ENCODE results near the gene AGBL2. TPM values are rescaled to one million over a fixed set of nuclear protein-coding genes. Genes with fewer than 3 reads are reported as not detected.

The AGBL2 gene
- total RNA-seq, 6 donors from 2014 or later = 1.6 to 39.0 (median 10.7) TPM

GRCh38 chr11:47675851-47676250 lies 39.3 kb downstream of the AGBL2 start:
- Histone ChIP-seq H3K4me3 (no peak overlapping the region), H3K9me3 (no peaks in the 10 kb centered on the region), H3K27me3 (no peaks in the 10 kb centered on the region), H3K36me3 (no peaks in the 10 kb centered on the region), H3K27ac (no peak overlapping the region), H3K4me1 (no peaks in the 10 kb centered on the region)
- ATAC-seq (ENCODE audit: low FRiP score in 2 of 2) (no peak), DNase-seq (no peak)
- 93 to 98% methylated on average over 2 of the region's 2 CpGs for WGBS, 2 donors
- TF ChIP-seq POLR2AphosphoS5 (IDR thresholded peaks at IDR 0.05) (no peak), POLR2A (IDR thresholded peaks at IDR 0.05) (no peak), EP300 (IDR thresholded peaks at IDR 0.05) (no peak), CTCF (IDR thresholded peaks at IDR 0.05) (no peak)

- TF ChIP-seq EP300 (IDR thresholded peaks at IDR 0.05) (no peak), POLR2A (IDR thresholded peaks at IDR 0.05) (no peak), POLR2AphosphoS5 (IDR thresholded peaks at IDR 0.05) (no peak), CTCF (IDR thresholded peaks at IDR 0.05) (no peak)
- Histone ChIP-seq H3K36me3 (no peaks in the 10 kb centered on the region), H3K4me1 (no peaks in the 10 kb centered on the region), H3K9me3 (no peaks in the 10 kb centered on the region), H3K4me3 (no peak overlapping the region), H3K27me3 (no peaks in the 10 kb centered on the region), H3K27ac (no peak overlapping the region)
- ATAC-seq (ENCODE audit: low FRiP score in 2 of 2) = no peak
- DNase-seq = no peak
- WGBS, 2 donors = 90 to 92% methylated on average over 5 of the region's 5 CpGs
These were observed 42.9 kb downstream of the AGBL2 start for GRCh38 chr11:47672283-47672730.

GRCh38 chr11:47669856-47670255 lies 45.3 kb downstream of the AGBL2 start:
- ATAC-seq (ENCODE audit: low FRiP score in 2 of 2) (no peak), DNase-seq (no peak)
- no peaks in the 10 kb centered on the region for H3K27me3 ChIP-seq
- WGBS, 2 donors = 93 to 98% methylated on average over 6 of the region's 6 CpGs
- TF ChIP-seq POLR2AphosphoS5 (IDR thresholded peaks at IDR 0.05) = no peak
- no peak for TF ChIP-seq EP300 (IDR thresholded peaks at IDR 0.05)
- TF ChIP-seq CTCF (IDR thresholded peaks at IDR 0.05) = no peak
- no peak for TF ChIP-seq POLR2A (IDR thresholded peaks at IDR 0.05)
- no peaks in the 10 kb centered on the region for H3K36me3 ChIP-seq
- H3K4me3 ChIP-seq = no peak overlapping the region
- H3K27ac ChIP-seq = no peak overlapping the region
- no peaks in the 10 kb centered on the region for H3K9me3 ChIP-seq
- no peaks in the 10 kb centered on the region for H3K4me1 ChIP-seq

- Histone ChIP-seq H3K4me1 (no peaks in the 10 kb centered on the region), H3K27me3 (no peaks in the 10 kb centered on the region), H3K27ac (no peak overlapping the region), H3K9me3 (no peaks in the 10 kb centered on the region), H3K4me3 (no peak overlapping the region), H3K36me3 (no peaks in the 10 kb centered on the region)
- DNase-seq = no peak
- ATAC-seq (ENCODE audit: low FRiP score in 2 of 2) = no peak
- TF ChIP-seq POLR2AphosphoS5 (IDR thresholded peaks at IDR 0.05) = no peak
These were observed 46.5 kb downstream of the AGBL2 start for GRCh38 chr11:47668665-47669064.

GRCh38 chr11:47667555-47667954 lies 47.6 kb downstream of the AGBL2 start:
- no peak overlapping the region for H3K27ac ChIP-seq
- ATAC-seq (ENCODE audit: low FRiP score in 2 of 2) = no peak
- 65 to 68% methylated on average over 2 of the region's 2 CpGs for WGBS, 2 donors
- H3K4me3 ChIP-seq = no peak overlapping the region
- no peaks in the 10 kb centered on the region for H3K27me3 ChIP-seq
- H3K9me3 ChIP-seq = no peaks in the 10 kb centered on the region
- no peaks in the 10 kb centered on the region for H3K4me1 ChIP-seq
- no peak for DNase-seq
- H3K36me3 ChIP-seq = no peaks in the 10 kb centered on the region
- TF ChIP-seq EP300 (IDR thresholded peaks at IDR 0.05) (no peak), POLR2AphosphoS5 (IDR thresholded peaks at IDR 0.05) (no peak), POLR2A (IDR thresholded peaks at IDR 0.05) (no peak), CTCF (IDR thresholded peaks at IDR 0.05) (no peak)

Measured in upper lobe of left lung (tissue), 6 donors.